CD4-positive, alpha-beta T cell (primary cell): ENCODE data around the gene CACUL1. TPM values are rescaled to one million over a fixed set of nuclear protein-coding genes. Genes with fewer than 3 reads are reported as not detected.

ENCODE experiments used
- ATAC-seq: fragments of 200-7000 bp; cut with Tn5 transposase; one replicate; pipeline ENCODE4 v1.10.0; 2022; ENCODE audit warnings: mild to moderate bottlenecking; ENCODE audit not compliant: poor library complexity
- CTCF ChIA-PET: fragments of 350-600 bp; sonication (Branson Sonifier 250); formaldehyde crosslinking; loops from one replicate; lab custom pipeline; 2021; ENCODE audit warnings: antibody characterized with exemption, inconsistent platforms; lab: Charles Lee
- POLR2A ChIA-PET: fragments of 350-600 bp; sonication (Branson Sonifier 250); formaldehyde crosslinking; loops from one replicate; lab custom pipeline; 2021; ENCODE audit warnings: antibody characterized with exemption, inconsistent platforms; lab: Charles Lee
- DNase-seq, 14 experiments: peaks; one replicate each; pipeline ENCODE4 v3.0.0-alpha.2; 2013 to 2020; ENCODE audit warnings: mixed read lengths in 2 of 14
- H3K27ac ChIP-seq, 2 donors: one replicate each; pipeline versions ENCODE4 v1.5.1 to v1.7.0; 2013; ENCODE audit warnings: low read length in 2 of 2, low read depth in 1 of 2, mild to moderate bottlenecking in 1 of 2
- H3K27me3 ChIP-seq, 2 experiments: 1 replicate in 1 of 2; 2 replicates in 1 of 2; pipeline versions ENCODE4 v1.6.1 to v1.7.0; 2013; ENCODE audit warnings: low read length in 2 of 2, control low read depth in 1 of 2, mild to moderate bottlenecking in 1 of 2, moderate library complexity in 1 of 2; ENCODE audit not compliant: insufficient read depth in 2 of 2, control insufficient read depth in 1 of 2
- H3K36me3 ChIP-seq: one replicate; pipeline ENCODE4 v1.6.1; 2013; ENCODE audit warnings: low read length, control low read depth; ENCODE audit not compliant: insufficient read depth
- H3K4me1 ChIP-seq: one replicate; pipeline ENCODE4 v1.6.1; 2013; ENCODE audit warnings: low read length, control low read depth; ENCODE audit not compliant: insufficient read depth
- H3K4me3 ChIP-seq: one replicate; pipeline ENCODE4 v1.5.1; 2013; ENCODE audit warnings: mild to moderate bottlenecking, low read length, moderate library complexity
- H3K9me3 ChIP-seq, 2 experiments: 1 replicate in 1 of 2; 2 replicates in 1 of 2; pipeline versions ENCODE4 v1.6.1 to v1.7.0; 2013; ENCODE audit warnings: low read length in 2 of 2, mild to moderate bottlenecking in 2 of 2, control low read depth in 1 of 2, moderate library complexity in 1 of 2; ENCODE audit not compliant: control insufficient read depth in 1 of 2, insufficient read depth in 1 of 2
- H3K27ac Mint-ChIP-seq: one replicate; pipeline ENCODE4 v1.8.0; 2020; ENCODE audit warnings: mixed read lengths
- H3K27me3 Mint-ChIP-seq: one replicate; pipeline ENCODE4 v1.8.0; 2021; ENCODE audit warnings: mixed read lengths
- H3K36me3 Mint-ChIP-seq: one replicate; pipeline ENCODE4 v1.8.0; 2021; ENCODE audit warnings: low read depth, mixed read lengths
- H3K4me1 Mint-ChIP-seq: one replicate; pipeline ENCODE4 v1.8.0; 2021; ENCODE audit warnings: low read depth, mixed read lengths
- H3K4me3 Mint-ChIP-seq: one replicate; pipeline ENCODE4 v1.8.0; 2020; ENCODE audit warnings: mild to moderate bottlenecking, mixed read lengths
- H3K9me3 Mint-ChIP-seq: one replicate; pipeline ENCODE4 v1.8.0; 2020; ENCODE audit warnings: mixed read lengths
- CTCF ChIP-seq: fragments of 200-600 bp; IDR thresholded peaks from one replicate; pipeline ENCODE4 v1.8.0; 2022; ENCODE audit warnings: antibody characterized with exemption, mild to moderate bottlenecking
- intact Hi-C, 2 experiments: fragments of 100-400 bp; cut with DNase I in 1 of 2; cut with micrococcal nuclease in 1 of 2; formaldehyde crosslinking; loops; one replicate each; pipeline versions ENCODE4 v1.15.1 to v1.9.0; 2023 to 2025; cut with DNase I, micrococcal nuclease
- total RNA-seq, 174 experiments: library from RNA in 2 of 174; stranded (reverse) in 2 of 174; gene quantifications; one replicate each; pipeline ENCODE4 v1.2.3 and lab custom pipeline; 2021 to 2026

The CACUL1 gene
- total RNA-seq, 2 experiments from 2014 or later = 36.7 to 37.4 TPM

GRCh38 chr10:118742782-118743181 lies 12.0 kb downstream of the CACUL1 start:
- no peaks in the 10 kb centered on the region for H3K27me3 ChIP-seq
- H3K4me3 ChIP-seq = no peak overlapping the region
- Mint-ChIP-seq H3K27ac (no peak overlapping the region), H3K4me1 (peaks cover 81% of the 10 kb centered on the region), H3K36me3 (peaks cover 14% of the 10 kb centered on the region), H3K27me3 (no peaks in the 10 kb centered on the region), H3K4me3 (no peak overlapping the region), H3K9me3 (no peaks in the 10 kb centered on the region)
- TF ChIP-seq CTCF = no peak
- intact Hi-C loops = no loop called here
- DNase-seq (no peak), ATAC-seq (no peak)
- ChIA-PET POLR2A (no interaction called here), CTCF (no interaction called here)
- peaks cover 12% of the 10 kb centered on the region for H3K4me1 ChIP-seq
- no peak overlapping the region for H3K27ac ChIP-seq
- no peaks in the 10 kb centered on the region for H3K36me3 ChIP-seq
- no peaks in the 10 kb centered on the region for H3K9me3 ChIP-seq

GRCh38 chr10:118742032-118742431 lies 12.7 kb downstream of the CACUL1 start:
- no peak overlapping the region for H3K4me3 ChIP-seq
- POLR2A ChIA-PET = no interaction called here
- Mint-ChIP-seq H3K27ac (peak overlapping the region; percentile 3), H3K4me3 (no peak overlapping the region), H3K9me3 (no peaks in the 10 kb centered on the region), H3K4me1 (peaks cover 81% of the 10 kb centered on the region), H3K36me3 (peaks cover 7% of the 10 kb centered on the region), H3K27me3 (no peaks in the 10 kb centered on the region)
- intact Hi-C loops = no loop called here
- ATAC-seq = no peak
- H3K4me1 ChIP-seq = peaks cover 8% of the 10 kb centered on the region
- H3K27ac ChIP-seq = no peak overlapping the region
- DNase-seq = no peak
- no peaks in the 10 kb centered on the region for H3K36me3 ChIP-seq
- no peaks in the 10 kb centered on the region for H3K9me3 ChIP-seq
- no peaks in the 10 kb centered on the region for H3K27me3 ChIP-seq
- TF ChIP-seq CTCF = no peak
- CTCF ChIA-PET = no interaction called here

GRCh38 chr10:118738406-118738805 lies 16.4 kb downstream of the CACUL1 start:
- Histone ChIP-seq H3K27ac (no peak overlapping the region), H3K4me3 (no peak overlapping the region), H3K27me3 (no peaks in the 10 kb centered on the region), H3K4me1 (peaks cover 13% of the 10 kb centered on the region), H3K9me3 (no peaks in the 10 kb centered on the region), H3K36me3 (no peaks in the 10 kb centered on the region)
- H3K36me3 Mint-ChIP-seq = no peaks in the 10 kb centered on the region
- H3K27me3 Mint-ChIP-seq = no peaks in the 10 kb centered on the region
- H3K4me3 Mint-ChIP-seq = no peak overlapping the region
- no peak overlapping the region for H3K27ac Mint-ChIP-seq
- ATAC-seq (no peak), DNase-seq (no peak)
- H3K4me1 Mint-ChIP-seq = peaks cover 88% of the 10 kb centered on the region
- no peak for TF ChIP-seq CTCF
- intact Hi-C loops = no loop called here
- CTCF ChIA-PET = interaction anchor here (0.7 to 1.2 kb wide), 3 partner anchors 15 to 170 kb away, joined by 3 read pairs; no protein-coding TSS in a partner anchor
- POLR2A ChIA-PET = interaction anchor here (1.9 kb wide), 1 partner anchor 16 kb away, joined by 5 read pairs; the partner anchor contains the start of gene CACUL1
- H3K9me3 Mint-ChIP-seq = no peaks in the 10 kb centered on the region
